ENCODE data around the gene HYDIN. TPM values are rescaled to one million over a fixed set of nuclear protein-coding genes. Genes with fewer than 3 reads are reported as not detected.
"Not testable (repeated sequence)": the region's sequence is repeated elsewhere in the genome, so short reads cannot be mapped to it uniquely, and the experiment has no call there.

HYDIN gene
- total and polyA plus RNA-seq, 4 experiments from 2014 or later, result not detected

DNA sequence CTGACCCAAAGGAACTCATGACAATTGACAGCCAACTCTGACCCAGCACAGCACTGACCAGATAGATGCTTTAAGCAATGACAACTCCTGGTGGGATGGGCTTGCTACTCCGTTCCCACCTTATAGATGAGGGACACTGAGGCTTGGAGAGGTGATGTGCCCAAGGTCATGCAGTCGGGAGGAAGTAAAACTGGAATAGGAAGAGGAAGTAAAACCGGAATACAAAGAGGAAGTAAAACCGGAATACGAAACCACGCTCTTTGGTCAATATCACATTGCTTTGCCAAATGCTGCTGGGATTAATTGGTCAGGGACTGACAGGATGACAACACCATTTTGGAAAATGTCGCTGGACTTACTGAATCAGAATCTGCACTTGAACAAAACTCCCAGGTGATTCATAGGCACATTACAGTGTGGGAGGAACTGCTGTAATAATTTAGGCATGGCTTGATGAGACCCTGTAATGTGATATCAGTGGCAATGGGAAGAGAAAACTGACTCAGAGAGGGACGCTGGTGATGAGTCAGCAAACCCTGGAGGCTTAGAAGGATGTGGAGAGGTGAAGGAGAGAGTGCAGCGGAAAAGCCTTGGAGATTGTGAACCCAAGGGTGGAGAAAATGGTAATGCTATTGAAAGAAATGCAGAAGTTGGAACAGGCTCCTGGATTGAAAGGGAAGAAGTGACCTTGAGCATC lies 243.4 kb downstream of the HYDIN start:
- DNase-seq; H3K4me1 ChIP-seq (ENCODE audit: insufficient read depth, low read length); H3K27ac ChIP-seq (ENCODE audit: low read depth, low read length); H3K4me3 Mint-ChIP-seq; H3K9me3 Mint-ChIP-seq; H3K36me3 Mint-ChIP-seq; H3K27ac Mint-ChIP-seq; H3K4me3 ChIP-seq (ENCODE audit: low read length in 2 of 2); intact Hi-C loops (cut with micrococcal nuclease); H3K36me3 ChIP-seq (ENCODE audit: insufficient read depth, low read length); H3K9me3 ChIP-seq (ENCODE audit: control insufficient read depth in 1 of 2, low read length in 2 of 2); H3K4me1 Mint-ChIP-seq; POLR2A ChIA-PET (ENCODE audit: partially characterized antibody); H3K27me3 ChIP-seq (ENCODE audit: insufficient read depth, low read length); H3K27me3 Mint-ChIP-seq; CTCF ChIA-PET (ENCODE audit: partially characterized antibody): not testable (repeated sequence)

DNA sequence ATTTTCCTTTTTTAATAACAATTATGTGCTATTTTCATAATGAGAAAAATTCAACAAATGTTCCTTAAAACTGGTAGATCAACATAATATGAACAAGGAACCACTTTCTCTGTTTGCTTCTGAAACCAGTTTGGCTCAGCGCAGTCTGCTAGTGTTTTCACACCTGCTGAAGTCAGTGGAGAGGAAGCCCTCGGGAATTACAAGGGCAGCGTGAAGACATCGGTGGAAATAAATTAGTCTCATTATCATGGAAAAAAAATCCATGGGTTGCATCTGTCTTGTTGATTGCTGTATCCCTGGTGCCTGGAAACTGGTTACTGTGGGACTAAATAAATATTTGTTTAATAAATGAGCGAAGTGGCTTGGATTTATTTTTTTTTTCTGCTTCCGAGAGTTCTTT lies 245.8 kb downstream of the HYDIN start:
- H3K36me3 ChIP-seq (ENCODE audit: insufficient read depth, low read length); H3K4me1 ChIP-seq (ENCODE audit: insufficient read depth, low read length); CTCF ChIA-PET (ENCODE audit: partially characterized antibody); H3K9me3 Mint-ChIP-seq; H3K9me3 ChIP-seq (ENCODE audit: control insufficient read depth in 1 of 2, low read length in 2 of 2); H3K36me3 Mint-ChIP-seq; H3K27ac Mint-ChIP-seq; intact Hi-C loops (cut with micrococcal nuclease); H3K4me1 Mint-ChIP-seq; H3K4me3 ChIP-seq (ENCODE audit: low read length in 2 of 2); POLR2A ChIA-PET (ENCODE audit: partially characterized antibody); H3K4me3 Mint-ChIP-seq; DNase-seq; H3K27me3 Mint-ChIP-seq; H3K27me3 ChIP-seq (ENCODE audit: insufficient read depth, low read length); H3K27ac ChIP-seq (ENCODE audit: low read depth, low read length): not testable (repeated sequence)

DNA sequence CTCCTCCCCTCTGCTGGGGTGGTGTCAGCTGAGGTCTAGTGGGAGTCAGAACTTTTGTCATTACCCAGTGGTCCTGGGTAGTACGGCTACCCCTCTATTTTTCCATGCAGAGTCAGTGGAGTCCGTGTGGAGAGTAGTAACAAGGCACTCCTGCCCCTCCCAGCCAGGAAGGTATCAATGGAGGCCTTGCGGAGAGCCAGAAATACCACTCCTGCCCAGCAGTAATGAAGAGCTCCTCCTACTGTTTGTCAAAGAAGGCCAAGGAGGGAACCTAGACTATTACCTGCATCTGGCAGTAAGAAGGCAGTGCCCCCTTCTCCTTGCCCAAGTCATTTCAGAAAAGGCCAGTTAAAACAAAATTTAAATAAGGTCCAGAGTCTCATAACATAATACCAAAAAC lies 262.2 kb downstream of the HYDIN start:
- H3K9me3 ChIP-seq (ENCODE audit: control insufficient read depth in 1 of 2, low read length in 2 of 2); H3K4me1 Mint-ChIP-seq; intact Hi-C loops (cut with micrococcal nuclease); POLR2A ChIA-PET (ENCODE audit: partially characterized antibody); H3K27ac ChIP-seq (ENCODE audit: low read depth, low read length); CTCF ChIA-PET (ENCODE audit: partially characterized antibody); H3K36me3 Mint-ChIP-seq; DNase-seq; H3K4me3 Mint-ChIP-seq; H3K4me1 ChIP-seq (ENCODE audit: insufficient read depth, low read length); H3K27ac Mint-ChIP-seq; H3K27me3 ChIP-seq (ENCODE audit: insufficient read depth, low read length); H3K9me3 Mint-ChIP-seq; H3K36me3 ChIP-seq (ENCODE audit: insufficient read depth, low read length); H3K4me3 ChIP-seq (ENCODE audit: low read length in 2 of 2); H3K27me3 Mint-ChIP-seq: not testable (repeated sequence)

DNA sequence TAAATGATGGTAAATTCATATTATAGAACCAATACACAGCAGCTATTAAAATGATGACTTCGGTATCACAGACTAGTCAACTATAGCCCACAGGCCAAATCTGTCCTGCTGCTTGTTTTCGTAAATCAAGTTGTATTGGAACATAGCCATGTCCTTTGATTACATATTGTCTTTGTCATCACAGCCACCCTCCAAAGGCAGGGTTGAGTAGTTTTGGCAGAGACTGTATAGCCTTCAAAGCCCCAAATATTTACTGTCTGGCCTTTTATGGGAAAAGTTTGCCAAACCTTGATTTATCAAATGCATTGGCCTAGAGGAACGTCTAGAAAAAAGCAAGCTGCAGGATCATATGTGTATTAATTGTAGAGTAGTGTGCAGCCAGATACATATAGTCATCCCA lies 270.4 kb downstream of the HYDIN start:
- H3K4me1 Mint-ChIP-seq; DNase-seq; H3K4me3 ChIP-seq (ENCODE audit: low read length in 2 of 2); H3K4me1 ChIP-seq (ENCODE audit: insufficient read depth, low read length); H3K27me3 Mint-ChIP-seq; H3K36me3 Mint-ChIP-seq; H3K4me3 Mint-ChIP-seq; CTCF ChIA-PET (ENCODE audit: partially characterized antibody); H3K27ac Mint-ChIP-seq; H3K27me3 ChIP-seq (ENCODE audit: insufficient read depth, low read length); H3K9me3 Mint-ChIP-seq; H3K36me3 ChIP-seq (ENCODE audit: insufficient read depth, low read length); H3K27ac ChIP-seq (ENCODE audit: low read depth, low read length); H3K9me3 ChIP-seq (ENCODE audit: control insufficient read depth in 1 of 2, low read length in 2 of 2); POLR2A ChIA-PET (ENCODE audit: partially characterized antibody); intact Hi-C loops (cut with micrococcal nuclease): not testable (repeated sequence)

DNA sequence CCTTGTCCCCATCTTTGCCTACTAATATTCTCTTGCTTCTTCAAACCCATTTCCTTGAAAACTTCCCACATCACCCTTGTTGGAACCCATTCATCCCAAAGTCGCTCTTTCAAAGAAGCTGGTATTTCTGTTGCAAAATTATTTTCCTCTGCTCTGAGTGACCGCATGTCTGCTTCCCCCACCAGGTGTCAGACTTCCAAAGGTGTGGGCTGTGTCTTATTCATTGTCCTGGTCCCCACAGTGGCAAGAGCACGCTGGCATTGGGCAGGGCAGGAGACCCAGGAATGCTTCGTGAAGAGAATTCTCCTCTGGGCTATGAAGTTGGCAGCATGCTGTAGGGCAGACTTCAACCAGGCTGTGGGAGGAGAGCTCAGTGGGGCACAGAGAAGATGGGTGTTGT lies 275.6 kb downstream of the HYDIN start:
- DNase-seq; H3K4me1 Mint-ChIP-seq; H3K27ac Mint-ChIP-seq; CTCF ChIA-PET (ENCODE audit: partially characterized antibody); H3K27me3 Mint-ChIP-seq; intact Hi-C loops (cut with micrococcal nuclease); H3K9me3 Mint-ChIP-seq; H3K36me3 Mint-ChIP-seq; POLR2A ChIA-PET (ENCODE audit: partially characterized antibody); H3K27me3 ChIP-seq (ENCODE audit: insufficient read depth, low read length); H3K27ac ChIP-seq (ENCODE audit: low read depth, low read length); H3K4me3 Mint-ChIP-seq; H3K4me3 ChIP-seq (ENCODE audit: low read length in 2 of 2); H3K4me1 ChIP-seq (ENCODE audit: insufficient read depth, low read length); H3K36me3 ChIP-seq (ENCODE audit: insufficient read depth, low read length); H3K9me3 ChIP-seq (ENCODE audit: control insufficient read depth in 1 of 2, low read length in 2 of 2): not testable (repeated sequence)

DNA sequence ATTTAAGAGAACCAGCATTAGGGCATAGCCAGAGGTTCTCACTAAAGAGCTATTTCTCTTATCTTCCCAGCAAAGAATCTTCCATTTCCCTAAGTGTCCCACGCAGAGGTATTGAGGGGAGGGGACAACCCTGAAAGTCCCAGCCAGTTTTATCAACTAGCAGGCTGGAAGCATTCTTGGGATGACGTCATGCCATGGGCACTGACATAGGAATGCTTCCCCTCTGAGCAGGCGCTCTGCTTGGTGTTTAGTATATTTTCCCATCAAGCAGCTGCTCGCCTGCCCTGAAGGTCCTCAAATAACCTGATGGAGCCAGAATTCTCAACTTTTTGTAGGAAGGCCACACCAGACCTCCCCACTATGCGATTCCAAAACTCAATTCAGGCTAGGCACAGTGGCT lies 276.7 kb downstream of the HYDIN start:
- H3K4me1 ChIP-seq (ENCODE audit: insufficient read depth, low read length); POLR2A ChIA-PET (ENCODE audit: partially characterized antibody); H3K36me3 Mint-ChIP-seq; H3K36me3 ChIP-seq (ENCODE audit: insufficient read depth, low read length); DNase-seq; H3K27me3 Mint-ChIP-seq; H3K4me3 ChIP-seq (ENCODE audit: low read length in 2 of 2); H3K9me3 ChIP-seq (ENCODE audit: control insufficient read depth in 1 of 2, low read length in 2 of 2); H3K4me1 Mint-ChIP-seq; H3K4me3 Mint-ChIP-seq; H3K27ac Mint-ChIP-seq; H3K9me3 Mint-ChIP-seq; intact Hi-C loops (cut with micrococcal nuclease); H3K27ac ChIP-seq (ENCODE audit: low read depth, low read length); H3K27me3 ChIP-seq (ENCODE audit: insufficient read depth, low read length); CTCF ChIA-PET (ENCODE audit: partially characterized antibody): not testable (repeated sequence)

DNA sequence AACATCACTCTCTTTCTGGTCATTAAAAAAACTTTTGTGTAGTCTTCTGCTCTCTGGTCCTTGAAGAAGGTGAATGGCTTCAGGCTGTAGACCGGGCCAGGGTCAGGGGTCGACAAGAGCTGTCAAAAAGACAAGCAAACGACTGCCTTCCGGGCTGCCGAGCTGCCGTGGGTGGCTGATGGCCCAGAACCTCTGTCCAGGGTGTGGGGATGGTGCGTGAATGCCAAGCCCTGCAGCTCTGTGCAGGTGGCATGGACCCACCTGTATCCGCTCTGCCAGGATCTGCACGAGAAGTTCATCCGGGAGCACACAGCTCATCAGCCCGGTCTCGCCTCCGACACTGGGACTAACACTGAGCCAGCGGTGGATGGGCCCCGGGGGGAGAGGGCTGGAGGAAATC lies 287.0 kb downstream of the HYDIN start:
- H3K36me3 Mint-ChIP-seq; CTCF ChIA-PET (ENCODE audit: partially characterized antibody); H3K4me1 ChIP-seq (ENCODE audit: insufficient read depth, low read length); H3K9me3 ChIP-seq (ENCODE audit: control insufficient read depth in 1 of 2, low read length in 2 of 2); H3K27me3 Mint-ChIP-seq; DNase-seq; H3K27ac ChIP-seq (ENCODE audit: low read depth, low read length); H3K4me3 ChIP-seq (ENCODE audit: low read length in 2 of 2); H3K27ac Mint-ChIP-seq; H3K4me3 Mint-ChIP-seq; H3K9me3 Mint-ChIP-seq; H3K27me3 ChIP-seq (ENCODE audit: insufficient read depth, low read length); H3K36me3 ChIP-seq (ENCODE audit: insufficient read depth, low read length); intact Hi-C loops (cut with micrococcal nuclease); H3K4me1 Mint-ChIP-seq; POLR2A ChIA-PET (ENCODE audit: partially characterized antibody): not testable (repeated sequence)

DNA sequence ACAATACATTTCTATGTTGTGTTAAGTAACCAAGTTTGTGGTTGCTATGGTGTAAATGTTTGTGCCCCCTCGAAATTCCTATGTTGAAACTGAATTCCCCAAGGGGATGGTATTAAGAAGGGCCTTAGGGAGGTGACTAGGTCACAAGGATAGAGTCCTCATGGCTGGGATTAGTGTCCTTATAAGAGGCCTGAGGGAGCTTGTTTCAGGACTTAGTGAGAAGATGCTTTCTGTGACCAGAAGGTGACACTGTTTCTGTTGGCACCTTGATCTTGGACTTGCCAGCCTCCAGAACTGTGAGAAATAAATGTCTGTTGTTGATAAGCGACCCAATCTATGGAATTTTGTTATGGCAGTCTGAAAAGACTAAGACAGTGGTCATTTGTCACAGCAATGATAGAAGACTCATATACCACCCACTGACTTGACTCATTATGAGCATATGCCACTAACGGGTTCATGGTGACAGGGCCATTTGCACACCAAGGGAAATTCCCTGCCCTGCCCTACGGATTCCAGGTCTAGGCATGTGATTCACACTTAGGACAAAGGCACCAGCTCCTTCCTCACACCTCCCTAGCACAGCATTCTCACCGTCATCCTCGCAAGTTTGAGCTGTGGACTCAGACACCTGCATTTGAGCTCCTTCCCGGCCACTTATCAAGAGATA lies 290.7 kb downstream of the HYDIN start:
- H3K9me3 Mint-ChIP-seq; POLR2A ChIA-PET (ENCODE audit: partially characterized antibody); H3K36me3 Mint-ChIP-seq; H3K27ac Mint-ChIP-seq; H3K27me3 Mint-ChIP-seq; H3K9me3 ChIP-seq (ENCODE audit: control insufficient read depth in 1 of 2, low read length in 2 of 2); H3K4me1 ChIP-seq (ENCODE audit: insufficient read depth, low read length); H3K27ac ChIP-seq (ENCODE audit: low read depth, low read length); H3K36me3 ChIP-seq (ENCODE audit: insufficient read depth, low read length); H3K4me1 Mint-ChIP-seq; intact Hi-C loops (cut with micrococcal nuclease); H3K27me3 ChIP-seq (ENCODE audit: insufficient read depth, low read length); H3K4me3 ChIP-seq (ENCODE audit: low read length in 2 of 2); DNase-seq; CTCF ChIA-PET (ENCODE audit: partially characterized antibody); H3K4me3 Mint-ChIP-seq: not testable (repeated sequence)

Measured in CD4-positive, alpha-beta memory T cell (primary cell).